HepG2 (cell line): ENCODE results near the gene CFAP43. TPM values are rescaled to one million over a fixed set of nuclear protein-coding genes. Genes with fewer than 3 reads are reported as not detected.

Experiments used
- ATAC-seq: fragments of 200-7000 bp; cut with Tn5 transposase; 3 replicates; pipeline ENCODE4 v1.9.1; 2020; ENCODE audit warnings: mild to moderate bottlenecking, moderate library complexity
- BruUV-seq: library from RNA; stranded (reverse); fragments of 400-500 nt; replicated peaks from 2 replicates; lab custom pipeline; 2021; lab: Mats Ljungman, UMichigan
- CTCF ChIA-PET: fragments of 300-600 bp; formaldehyde crosslinking; extraction: SDS; loops from one replicate; lab custom pipeline; 2021; ENCODE audit warnings: low total read pairs, inconsistent platforms, low intra/inter-chr PET ratio; lab: Yijun Ruan, JAX
- POLR2A ChIA-PET: fragments of 350-600 bp; sonication (Branson Sonifier 250); formaldehyde crosslinking; loops from one replicate; lab custom pipeline; 2020; ENCODE audit warnings: antibody characterized with exemption, inconsistent platforms; lab: Yijun Ruan, JAX
- DNase-seq: peaks from one replicate; pipeline ENCODE4 v3.0.0-alpha.2; 2015; ENCODE audit warnings: low spot score
- FAIRE-seq: peaks from 3 replicates; lab custom pipeline; 2011; peaks lifted over from hg19 to GRCh38; lab: Jason Lieb, UNC
- H2AFZ ChIP-seq: one replicate; pipeline ENCODE4 v1.6.1; 2011; ENCODE audit warnings: low read length, inconsistent platforms
- H3K27ac ChIP-seq: fragments of 300-600 bp; 3 replicates; pipeline ENCODE4 v1.8.0; 2011; ENCODE audit warnings: mixed run types, mild to moderate bottlenecking, mixed read lengths, low read length, inconsistent platforms; ENCODE audit not compliant: insufficient read depth; ENCODE audit errors: extremely low read length
- H3K27me3 ChIP-seq, 2 experiments: fragments of 200-600 bp in 1 of 2; 2 replicates in 1 of 2; 3 replicates in 1 of 2; pipeline versions ENCODE4 v1.6.0 to v1.8.0; 2011; ENCODE audit warnings: low read length in 2 of 2, mild to moderate bottlenecking in 2 of 2, moderate library complexity in 2 of 2, inconsistent platforms in 1 of 2; ENCODE audit not compliant: insufficient read depth in 2 of 2, control insufficient read depth in 1 of 2
- H3K36me3 ChIP-seq, 2 experiments: fragments of 200-600 bp in 1 of 2; replicated peaks in 1 of 2; 2 replicates in 1 of 2; 3 replicates in 1 of 2; pipeline versions ENCODE4 v1.5.1 to v1.8.0; 2011; ENCODE audit warnings: low read length in 2 of 2, inconsistent platforms in 1 of 2; ENCODE audit not compliant: insufficient read depth in 2 of 2, control insufficient read depth in 1 of 2
- H3K4me1 ChIP-seq: 2 replicates; pipeline ENCODE4 v1.5.1; 2012; ENCODE audit warnings: low read length, inconsistent platforms; ENCODE audit not compliant: insufficient read depth
- H3K4me2 ChIP-seq: 2 replicates; pipeline ENCODE4 v1.6.0; 2011; ENCODE audit warnings: low read depth, low read length, inconsistent platforms
- H3K4me3 ChIP-seq, 3 experiments: fragments of 200-600 bp in 1 of 3; sonication (generic), shearing (Covaris generic) in 1 of 3; replicated peaks in 1 of 3; 2 replicates each; pipeline ENCODE4 v1.5.1; 2011 to 2016; ENCODE audit warnings: low read length in 3 of 3, inconsistent platforms in 2 of 3, low read depth in 2 of 3, mild to moderate bottlenecking in 2 of 3, control low read depth in 1 of 3, mixed read lengths in 1 of 3; ENCODE audit not compliant: insufficient read depth in 1 of 3
- H3K79me2 ChIP-seq: one replicate; pipeline ENCODE4 v1.6.1; 2011; ENCODE audit warnings: low read length, inconsistent platforms; ENCODE audit not compliant: insufficient read depth
- H3K9ac ChIP-seq: 2 replicates; pipeline ENCODE4 v1.6.0; 2011; ENCODE audit warnings: mild to moderate bottlenecking, low read depth, low read length, inconsistent platforms; ENCODE audit not compliant: insufficient read depth
- H3K9me3 ChIP-seq: 2 replicates; pipeline ENCODE4 v1.5.1; 2012; ENCODE audit warnings: mild to moderate bottlenecking, low read length
- H4K20me1 ChIP-seq: 2 replicates; pipeline ENCODE4 v1.6.0; 2011; ENCODE audit warnings: inconsistent platforms, mild to moderate bottlenecking, low read length, moderate library complexity; ENCODE audit not compliant: insufficient read depth
- CBX5 ChIP-seq: sonication (generic); formaldehyde crosslinking; IDR thresholded peaks from 2 replicates; pipeline ENCODE4 v1.4.0; 2020; ENCODE audit warnings: missing genetic modification reagents, borderline replicate concordance
- GRHL1 ChIP-seq: sonication (generic); formaldehyde crosslinking; conservative IDR thresholded peaks from 2 replicates; pipeline ENCODE4 v1.8.0; 2022; ENCODE audit warnings: missing genetic modification reagents
- HOXD1 ChIP-seq: sonication (generic); formaldehyde crosslinking; IDR thresholded peaks from 2 replicates; pipeline ENCODE4 v1.5.0; 2020; ENCODE audit warnings: missing genetic modification reagents
- NR1H2 ChIP-seq: sonication (generic); formaldehyde crosslinking; IDR thresholded peaks from 2 replicates; pipeline ENCODE4 v1.8.1; 2022; ENCODE audit warnings: low read depth, missing genetic modification reagents, borderline replicate concordance
- ZFP41 ChIP-seq: sonication (generic); formaldehyde crosslinking; IDR thresholded peaks from 2 replicates; pipeline ENCODE4 v1.4.0; 2020; ENCODE audit warnings: mild to moderate bottlenecking, missing genetic modification reagents, borderline replicate concordance
- ZNF350 ChIP-seq: sonication (generic); formaldehyde crosslinking; IDR thresholded peaks from 2 replicates; pipeline ENCODE4 v1.4.0; 2020; ENCODE audit warnings: mild to moderate bottlenecking, low read depth, missing genetic modification reagents, borderline replicate concordance
- ZNF362 ChIP-seq: sonication (generic); formaldehyde crosslinking; IDR thresholded peaks from 2 replicates; pipeline ENCODE4 v1.4.0; 2020; ENCODE audit warnings: missing genetic modification reagents, mild to moderate bottlenecking, borderline replicate concordance
- ZNF512B ChIP-seq: sonication (generic); formaldehyde crosslinking; IDR thresholded peaks from 2 replicates; pipeline ENCODE4 v1.5.1; 2020; ENCODE audit warnings: missing genetic modification reagents, mild to moderate bottlenecking, borderline replicate concordance
- ZNF563 ChIP-seq: sonication (generic); formaldehyde crosslinking; IDR thresholded peaks from 2 replicates; pipeline ENCODE4 v1.8.0; 2022; ENCODE audit warnings: mild to moderate bottlenecking, moderate library complexity, missing genetic modification reagents
- WGBS: methylation state at CpG from one replicate; pipeline ENCODE4 v1.1.6; 2017; ENCODE audit warnings: low lambda C conversion rate; 5-methylcytosine and 5-hydroxymethylcytosine counted together
- in situ Hi-C: cut with HindIII; loops from 2 replicates; pipeline ENCODE4 v1.10.0; 2017; ENCODE audit warnings: low pct_unique_long_range_greater_than_20kb; ENCODE audit not compliant: extremely low pct_ligation_motif_present
- intact Hi-C: fragments of 100-400 bp; cut with micrococcal nuclease; formaldehyde crosslinking; loops from one replicate; pipeline ENCODE4 v1.10.0; 2022; ENCODE audit not compliant: unreplicated experiment
- polyA plus RNA-seq, 8 experiments: library from polyadenylated mRNA; depleted of rRNA in 3 of 8; stranded (reverse) in 7 of 8; unstranded in 1 of 8; fragments of >200 nt; fragmentation: Illumina TruSeq in 4 of 8; extraction: Trizol in 4 of 8; gene quantifications; 2 replicates each; pipeline versions ENCODE4 v1.2.1 to v1.2.3, GENCODE V29; 2011 to 2016; ENCODE audit warnings: low read depth in 4 of 8, missing spikeins in 1 of 8, mixed read lengths in 1 of 8; ENCODE audit not compliant: insufficient read depth in 1 of 8
- total RNA-seq, 5 experiments: library from RNA; depleted of rRNA; stranded (reverse); fragments of >200 nt; fragmentation: Illumina TruSeq; extraction: Trizol; gene quantifications; 2 replicates each; pipeline ENCODE4 v1.2.3, GENCODE V29; 2016; ENCODE audit warnings: low read depth in 1 of 5

Gene CFAP43
- total and polyA plus RNA-seq, 2 of the 13 experiments (the other 11 are each of a cell fraction or from before 2014, with no cell fraction given): 0.24 to 0.38 TPM

- TF ChIP-seq ZNF563 (no peak), ZNF512B (CRISPR knock-in tag) (no peak), ZFP41 (CRISPR knock-in tag) (no peak), HOXD1 (CRISPR knock-in tag) (no peak), ZNF350 (CRISPR knock-in tag) (no peak)
Observed at GRCh38 chr10:104245066-104245632, 13.0 kb upstream of the CFAP43 start (continued).

GRCh38 chr10:104243512-104243911 is 11.3 kb upstream of the CFAP43 start:
- H3K9me3 ChIP-seq: peaks cover 9% of the 10 kb centered on the region
- in situ Hi-C loops: no loop called here
- peak overlapping the region in 1 of 3 experiments; percentile 17; a peak in 1 of 6 replicates for H3K4me3 ChIP-seq
- H3K4me2 ChIP-seq: peak overlapping the region; percentile 69
- intact Hi-C loops: loop anchor here (1.0 kb wide), 1 partner anchor 11 kb away; the partner anchor contains the start of gene CFAP43
- ATAC-seq (peak; percentile 66), DNase-seq (peak; percentile 33), FAIRE-seq (no peak)
- TF ChIP-seq ZNF362 (peak; percentile 79; the same call in 1 of the 2 replicates), GRHL1 (CRISPR knock-in tag) (no peak), CBX5 (CRISPR knock-in tag) (no peak), NR1H2 (CRISPR knock-in tag) (no peak)
- peak overlapping the region; percentile 52 for H3K9ac ChIP-seq
- H3K4me1 ChIP-seq: peaks cover 19% of the 10 kb centered on the region
- no peaks in the 10 kb centered on the region for H3K36me3 ChIP-seq
- H3K27me3 ChIP-seq: no peaks in the 10 kb centered on the region
- WGBS: 15% methylated on average over 5 of the region's 5 CpGs
- no peaks in the 10 kb centered on the region for H3K79me2 ChIP-seq
- POLR2A ChIA-PET: interaction anchor here (0.7 to 1.5 kb wide), 3 partner anchors 9 to 1030 kb away, joined by 3 to 11 read pairs (median 3); no protein-coding TSS in a partner anchor
- H3K27ac ChIP-seq: peak overlapping the region; percentile 57
- TSS peak; percentile 86 for BruUV-seq
- CTCF ChIA-PET: no interaction called here
- H2AFZ ChIP-seq: peak overlapping the region; percentile 36
- no peaks in the 10 kb centered on the region for H4K20me1 ChIP-seq
